K562 (cell line): Measurements from ENCODE around the gene GAB2. TPM values are rescaled to one million over a fixed set of nuclear protein-coding genes. Genes with fewer than 3 reads are reported as not detected.
A peak's percentile ranks its signal among the peaks of the same experiment; 100 is the strongest.

Experiments used
- CC2D1A ChIP-seq: fragments of 450-650 bp; IDR thresholded peaks from 2 replicates; pipeline ENCODE4 v1.6.1; 2017; ENCODE audit warnings: mild to moderate bottlenecking
- ETS2 ChIP-seq: IDR thresholded peaks from 2 replicates; pipeline ENCODE4 v1.6.1; 2016; ENCODE audit warnings: borderline replicate concordance, missing genetic modification characterization, mild to moderate bottlenecking, moderate library complexity, missing compliant biosample characterization; ENCODE audit not compliant: poor library complexity, severe bottlenecking
- GABPA ChIP-seq: fragments of 200-800 bp; sonication (Bioruptor generic); conservative IDR thresholded peaks from 2 replicates; pipeline ENCODE4 v1.6.1; 2016; ENCODE audit warnings: low read depth, missing genetic modification characterization, missing compliant biosample characterization
- KAT8 ChIP-seq: fragments of 450-650 bp; IDR thresholded peaks from 2 replicates; pipeline ENCODE4 v1.6.1; 2016; ENCODE audit warnings: low read depth, mild to moderate bottlenecking
- NFXL1 ChIP-seq: fragments of 450-650 bp; formaldehyde crosslinking; IDR thresholded peaks from 2 replicates; pipeline ENCODE4 v1.4.0; 2021; ENCODE audit warnings: mild to moderate bottlenecking
- SIX5 ChIP-seq, 2 experiments: IDR thresholded peaks; 2 replicates each; pipeline ENCODE4 v1.6.1; 2011; ENCODE audit warnings: low read length in 2 of 2, borderline replicate concordance in 1 of 2, low read depth in 1 of 2, mild to moderate bottlenecking in 1 of 2, moderate library complexity in 1 of 2; ENCODE audit not compliant: insufficient read depth in 1 of 2
- ZNF253 ChIP-seq: fragments of 250-450 bp; sonication (Bioruptor Pico); conservative IDR thresholded peaks from 2 replicates; pipeline ENCODE4 v1.6.1; 2021; ENCODE audit warnings: mild to moderate bottlenecking
- ZNF316 ChIP-seq: fragments of 450-650 bp; IDR thresholded peaks from 2 replicates; pipeline ENCODE4 v1.6.1; 2016
- polyA plus RNA-seq, 8 experiments: library from polyadenylated mRNA; depleted of rRNA in 4 of 8; stranded (reverse) in 5 of 8; unstranded in 3 of 8; fragments of >200 nt; fragmentation: Nextera tagmentation in 2 of 8; fragmentation: Illumina TruSeq in 1 of 8; extraction: Ambion mirVana in 2 of 8; extraction: Trizol in 1 of 8; gene quantifications; 2 replicates each; pipeline versions ENCODE4 v1.2.1 to v1.2.3, GENCODE V29; 2011 to 2014; ENCODE audit warnings: inconsistent platforms in 1 of 8, missing spikeins in 1 of 8
- total RNA-seq, 7 experiments: library from RNA; depleted of rRNA in 6 of 7; stranded (reverse); fragments of >200 nt in 6 of 7; fragmentation: Illumina TruSeq in 2 of 7; extraction: Trizol in 2 of 7; gene quantifications; 2 replicates each; pipeline versions ENCODE4 v1.2.1 to v1.2.3, GENCODE V29; 2011 to 2021; ENCODE audit warnings: low replicate concordance in 1 of 7
- TF ChIP-seq, protein P1 (sequence below): sonication (generic); formaldehyde crosslinking; IDR thresholded peaks from 2 replicates; pipeline ENCODE4 v1.8.0; 2023; ENCODE audit warnings: missing genetic modification reagents, mild to moderate bottlenecking, borderline replicate concordance
- TF ChIP-seq, protein P2 (sequence below): IDR thresholded peaks from 3 replicates; pipeline ENCODE4 v1.6.1; 2011; ENCODE audit warnings: borderline replicate concordance, mild to moderate bottlenecking; ENCODE audit not compliant: insufficient read length, insufficient read depth
- TF ChIP-seq, protein P3 (sequence below): fragments of 450-650 bp; formaldehyde crosslinking; IDR thresholded peaks from 2 replicates; pipeline ENCODE4 v1.4.0; 2022; ENCODE audit warnings: missing genetic modification characterization
- TF ChIP-seq, protein P4 (sequence below): fragments of 200-400 bp; formaldehyde crosslinking; IDR thresholded peaks from 2 replicates; pipeline ENCODE4 v1.6.1; 2017; ENCODE audit warnings: mild to moderate bottlenecking, low read depth, low read length, moderate library complexity
- TF ChIP-seq, protein P5 (sequence below): fragments of 250-450 bp; sonication (Bioruptor Pico); IDR thresholded peaks from 2 replicates; pipeline ENCODE4 v1.8.0; 2022; ENCODE audit warnings: inconsistent platforms

Gene GAB2
- total and polyA plus RNA-seq, 9 of the 15 experiments (the other 6 are each of a cell fraction or from before 2014, with no cell fraction given) = 2.3 to 35.2 (median 16.1) TPM

DNA sequence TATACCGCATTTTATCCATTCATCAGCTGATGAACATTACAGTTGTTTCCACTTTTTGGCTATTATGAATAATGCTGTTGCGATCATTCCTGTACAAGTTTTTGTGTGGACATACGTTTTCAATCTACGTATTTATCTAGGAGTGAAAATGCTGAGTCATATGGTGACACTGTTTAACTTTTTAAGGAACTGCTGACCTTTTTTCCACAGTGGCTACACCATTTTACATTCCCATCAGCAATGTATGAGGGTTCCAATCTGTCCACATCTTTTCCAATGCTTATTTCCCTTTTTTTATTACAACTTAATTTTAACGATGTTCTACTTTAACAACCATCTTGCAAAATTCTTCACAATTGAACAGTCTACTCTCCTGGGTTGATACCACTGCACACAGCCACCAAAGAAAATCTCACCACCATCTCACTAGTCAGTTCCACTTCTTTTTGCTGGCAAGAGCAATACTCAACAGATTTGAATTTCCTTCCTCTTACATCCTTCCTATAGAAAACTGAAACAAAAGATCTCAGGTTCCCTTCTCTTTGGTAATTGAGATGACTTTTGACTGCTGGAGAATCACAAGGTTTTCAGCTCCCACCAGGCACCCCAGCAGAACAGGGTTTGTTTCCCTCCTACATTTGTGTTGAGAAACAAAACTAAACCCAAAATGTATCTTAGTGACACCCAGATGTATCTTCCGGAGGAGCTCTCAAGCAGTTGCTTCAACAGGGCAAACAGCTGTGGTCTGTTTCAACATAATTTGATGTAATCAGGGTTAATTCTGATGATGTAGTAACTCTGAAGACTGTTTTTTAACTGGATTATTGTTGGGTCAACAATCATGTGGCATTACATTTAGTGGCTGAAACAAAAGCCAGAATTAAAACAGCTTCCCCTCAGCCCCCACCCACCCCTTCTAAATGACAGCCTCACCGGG lies 7.0 kb upstream of the GAB2 start (continued):
- TF ChIP-seq, protein P1, sequence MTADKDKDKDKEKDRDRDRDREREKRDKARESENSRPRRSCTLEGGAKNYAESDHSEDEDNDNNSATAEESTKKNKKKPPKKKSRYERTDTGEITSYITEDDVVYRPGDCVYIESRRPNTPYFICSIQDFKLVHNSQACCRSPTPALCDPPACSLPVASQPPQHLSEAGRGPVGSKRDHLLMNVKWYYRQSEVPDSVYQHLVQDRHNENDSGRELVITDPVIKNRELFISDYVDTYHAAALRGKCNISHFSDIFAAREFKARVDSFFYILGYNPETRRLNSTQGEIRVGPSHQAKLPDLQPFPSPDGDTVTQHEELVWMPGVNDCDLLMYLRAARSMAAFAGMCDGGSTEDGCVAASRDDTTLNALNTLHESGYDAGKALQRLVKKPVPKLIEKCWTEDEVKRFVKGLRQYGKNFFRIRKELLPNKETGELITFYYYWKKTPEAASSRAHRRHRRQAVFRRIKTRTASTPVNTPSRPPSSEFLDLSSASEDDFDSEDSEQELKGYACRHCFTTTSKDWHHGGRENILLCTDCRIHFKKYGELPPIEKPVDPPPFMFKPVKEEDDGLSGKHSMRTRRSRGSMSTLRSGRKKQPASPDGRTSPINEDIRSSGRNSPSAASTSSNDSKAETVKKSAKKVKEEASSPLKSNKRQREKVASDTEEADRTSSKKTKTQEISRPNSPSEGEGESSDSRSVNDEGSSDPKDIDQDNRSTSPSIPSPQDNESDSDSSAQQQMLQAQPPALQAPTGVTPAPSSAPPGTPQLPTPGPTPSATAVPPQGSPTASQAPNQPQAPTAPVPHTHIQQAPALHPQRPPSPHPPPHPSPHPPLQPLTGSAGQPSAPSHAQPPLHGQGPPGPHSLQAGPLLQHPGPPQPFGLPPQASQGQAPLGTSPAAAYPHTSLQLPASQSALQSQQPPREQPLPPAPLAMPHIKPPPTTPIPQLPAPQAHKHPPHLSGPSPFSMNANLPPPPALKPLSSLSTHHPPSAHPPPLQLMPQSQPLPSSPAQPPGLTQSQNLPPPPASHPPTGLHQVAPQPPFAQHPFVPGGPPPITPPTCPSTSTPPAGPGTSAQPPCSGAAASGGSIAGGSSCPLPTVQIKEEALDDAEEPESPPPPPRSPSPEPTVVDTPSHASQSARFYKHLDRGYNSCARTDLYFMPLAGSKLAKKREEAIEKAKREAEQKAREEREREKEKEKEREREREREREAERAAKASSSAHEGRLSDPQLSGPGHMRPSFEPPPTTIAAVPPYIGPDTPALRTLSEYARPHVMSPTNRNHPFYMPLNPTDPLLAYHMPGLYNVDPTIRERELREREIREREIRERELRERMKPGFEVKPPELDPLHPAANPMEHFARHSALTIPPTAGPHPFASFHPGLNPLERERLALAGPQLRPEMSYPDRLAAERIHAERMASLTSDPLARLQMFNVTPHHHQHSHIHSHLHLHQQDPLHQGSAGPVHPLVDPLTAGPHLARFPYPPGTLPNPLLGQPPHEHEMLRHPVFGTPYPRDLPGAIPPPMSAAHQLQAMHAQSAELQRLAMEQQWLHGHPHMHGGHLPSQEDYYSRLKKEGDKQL (CRISPR knock-in tag) = no peak
- TF ChIP-seq SIX5 (IDR thresholded peaks at IDR 0.05; ENCODE audit: borderline replicate concordance in 1 of 2, insufficient read depth in 1 of 2, low read depth in 1 of 2, low read length in 2 of 2) = no peak
- TF ChIP-seq, protein P2, sequence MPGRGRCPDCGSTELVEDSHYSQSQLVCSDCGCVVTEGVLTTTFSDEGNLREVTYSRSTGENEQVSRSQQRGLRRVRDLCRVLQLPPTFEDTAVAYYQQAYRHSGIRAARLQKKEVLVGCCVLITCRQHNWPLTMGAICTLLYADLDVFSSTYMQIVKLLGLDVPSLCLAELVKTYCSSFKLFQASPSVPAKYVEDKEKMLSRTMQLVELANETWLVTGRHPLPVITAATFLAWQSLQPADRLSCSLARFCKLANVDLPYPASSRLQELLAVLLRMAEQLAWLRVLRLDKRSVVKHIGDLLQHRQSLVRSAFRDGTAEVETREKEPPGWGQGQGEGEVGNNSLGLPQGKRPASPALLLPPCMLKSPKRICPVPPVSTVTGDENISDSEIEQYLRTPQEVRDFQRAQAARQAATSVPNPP = no peak
- no peak for TF ChIP-seq NFXL1 (CRISPR knock-in tag)
- 0 out of 2 replicates have a peak, but pooled peaks have one; percentile 41 for TF ChIP-seq GABPA (tag)
- TF ChIP-seq, protein P3, sequence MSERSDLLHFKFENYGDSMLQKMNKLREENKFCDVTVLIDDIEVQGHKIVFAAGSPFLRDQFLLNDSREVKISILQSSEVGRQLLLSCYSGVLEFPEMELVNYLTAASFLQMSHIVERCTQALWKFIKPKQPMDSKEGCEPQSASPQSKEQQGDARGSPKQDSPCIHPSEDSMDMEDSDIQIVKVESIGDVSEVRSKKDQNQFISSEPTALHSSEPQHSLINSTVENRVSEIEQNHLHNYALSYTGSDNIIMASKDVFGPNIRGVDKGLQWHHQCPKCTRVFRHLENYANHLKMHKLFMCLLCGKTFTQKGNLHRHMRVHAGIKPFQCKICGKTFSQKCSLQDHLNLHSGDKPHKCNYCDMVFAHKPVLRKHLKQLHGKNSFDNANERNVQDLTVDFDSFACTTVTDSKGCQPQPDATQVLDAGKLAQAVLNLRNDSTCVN (CRISPR knock-in tag) = no peak
- TF ChIP-seq, protein P4, sequence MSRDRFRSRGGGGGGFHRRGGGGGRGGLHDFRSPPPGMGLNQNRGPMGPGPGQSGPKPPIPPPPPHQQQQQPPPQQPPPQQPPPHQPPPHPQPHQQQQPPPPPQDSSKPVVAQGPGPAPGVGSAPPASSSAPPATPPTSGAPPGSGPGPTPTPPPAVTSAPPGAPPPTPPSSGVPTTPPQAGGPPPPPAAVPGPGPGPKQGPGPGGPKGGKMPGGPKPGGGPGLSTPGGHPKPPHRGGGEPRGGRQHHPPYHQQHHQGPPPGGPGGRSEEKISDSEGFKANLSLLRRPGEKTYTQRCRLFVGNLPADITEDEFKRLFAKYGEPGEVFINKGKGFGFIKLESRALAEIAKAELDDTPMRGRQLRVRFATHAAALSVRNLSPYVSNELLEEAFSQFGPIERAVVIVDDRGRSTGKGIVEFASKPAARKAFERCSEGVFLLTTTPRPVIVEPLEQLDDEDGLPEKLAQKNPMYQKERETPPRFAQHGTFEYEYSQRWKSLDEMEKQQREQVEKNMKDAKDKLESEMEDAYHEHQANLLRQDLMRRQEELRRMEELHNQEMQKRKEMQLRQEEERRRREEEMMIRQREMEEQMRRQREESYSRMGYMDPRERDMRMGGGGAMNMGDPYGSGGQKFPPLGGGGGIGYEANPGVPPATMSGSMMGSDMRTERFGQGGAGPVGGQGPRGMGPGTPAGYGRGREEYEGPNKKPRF = no peak
- TF ChIP-seq KAT8 = no peak
- peak; percentile 100 for TF ChIP-seq ZNF316
- TF ChIP-seq, protein P5, sequence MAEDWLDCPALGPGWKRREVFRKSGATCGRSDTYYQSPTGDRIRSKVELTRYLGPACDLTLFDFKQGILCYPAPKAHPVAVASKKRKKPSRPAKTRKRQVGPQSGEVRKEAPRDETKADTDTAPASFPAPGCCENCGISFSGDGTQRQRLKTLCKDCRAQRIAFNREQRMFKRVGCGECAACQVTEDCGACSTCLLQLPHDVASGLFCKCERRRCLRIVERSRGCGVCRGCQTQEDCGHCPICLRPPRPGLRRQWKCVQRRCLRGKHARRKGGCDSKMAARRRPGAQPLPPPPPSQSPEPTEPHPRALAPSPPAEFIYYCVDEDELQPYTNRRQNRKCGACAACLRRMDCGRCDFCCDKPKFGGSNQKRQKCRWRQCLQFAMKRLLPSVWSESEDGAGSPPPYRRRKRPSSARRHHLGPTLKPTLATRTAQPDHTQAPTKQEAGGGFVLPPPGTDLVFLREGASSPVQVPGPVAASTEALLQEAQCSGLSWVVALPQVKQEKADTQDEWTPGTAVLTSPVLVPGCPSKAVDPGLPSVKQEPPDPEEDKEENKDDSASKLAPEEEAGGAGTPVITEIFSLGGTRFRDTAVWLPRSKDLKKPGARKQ (CRISPR knock-in tag) = 0 out of 2 replicates have a peak, but pooled peaks have one; percentile 78
- TF ChIP-seq ZNF253 = no peak
- TF ChIP-seq ETS2 (tag) = no peak
- no peak for TF ChIP-seq CC2D1A
